ENCODE results near the gene PDSS1.

The PDSS1 gene

DNA sequence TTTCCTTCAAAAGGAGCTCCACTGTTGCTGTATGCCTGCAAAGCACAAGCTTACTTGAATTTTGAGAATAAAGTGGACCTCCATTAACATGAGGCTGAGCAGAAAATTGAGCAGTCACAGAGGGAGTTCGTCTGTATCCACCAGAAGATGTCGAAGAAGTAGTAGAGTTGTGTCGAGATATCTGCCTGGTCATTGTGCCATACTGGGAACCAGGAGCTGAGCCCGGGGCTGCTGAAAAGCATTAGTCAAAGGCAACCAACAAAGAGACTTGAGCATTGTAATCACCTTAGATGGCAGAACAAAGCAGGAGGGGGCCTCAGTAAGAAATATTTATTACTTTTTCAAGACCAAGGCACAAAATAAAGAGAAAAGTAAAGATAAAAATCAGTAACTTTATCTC lies 61.5 kb downstream of the PDSS1 start:
- H3K4me3 ChIP-seq (ENCODE audit: low read depth, low read length) = no peak overlapping the region
- TF ChIP-seq, protein P1, sequence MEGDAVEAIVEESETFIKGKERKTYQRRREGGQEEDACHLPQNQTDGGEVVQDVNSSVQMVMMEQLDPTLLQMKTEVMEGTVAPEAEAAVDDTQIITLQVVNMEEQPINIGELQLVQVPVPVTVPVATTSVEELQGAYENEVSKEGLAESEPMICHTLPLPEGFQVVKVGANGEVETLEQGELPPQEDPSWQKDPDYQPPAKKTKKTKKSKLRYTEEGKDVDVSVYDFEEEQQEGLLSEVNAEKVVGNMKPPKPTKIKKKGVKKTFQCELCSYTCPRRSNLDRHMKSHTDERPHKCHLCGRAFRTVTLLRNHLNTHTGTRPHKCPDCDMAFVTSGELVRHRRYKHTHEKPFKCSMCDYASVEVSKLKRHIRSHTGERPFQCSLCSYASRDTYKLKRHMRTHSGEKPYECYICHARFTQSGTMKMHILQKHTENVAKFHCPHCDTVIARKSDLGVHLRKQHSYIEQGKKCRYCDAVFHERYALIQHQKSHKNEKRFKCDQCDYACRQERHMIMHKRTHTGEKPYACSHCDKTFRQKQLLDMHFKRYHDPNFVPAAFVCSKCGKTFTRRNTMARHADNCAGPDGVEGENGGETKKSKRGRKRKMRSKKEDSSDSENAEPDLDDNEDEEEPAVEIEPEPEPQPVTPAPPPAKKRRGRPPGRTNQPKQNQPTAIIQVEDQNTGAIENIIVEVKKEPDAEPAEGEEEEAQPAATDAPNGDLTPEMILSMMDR (conservative IDR thresholded peaks at IDR 0.05; ENCODE audit: low read depth, low read length) = no peak
- no peak for DNase-seq (ENCODE audit: low read depth)

- DNase-seq (ENCODE audit: low read depth) = no peak
- H3K4me3 ChIP-seq (ENCODE audit: low read depth, low read length) = no peak overlapping the region
- TF ChIP-seq, protein P1 (conservative IDR thresholded peaks at IDR 0.05; ENCODE audit: low read depth, low read length) = no peak
Observed at GRCh38 chr10:26765549-26765948, 68.0 kb downstream of the PDSS1 start.

- TF ChIP-seq, protein P1 (conservative IDR thresholded peaks at IDR 0.05; ENCODE audit: low read depth, low read length) = no peak
- DNase-seq (ENCODE audit: low read depth) = no peak
- no peak overlapping the region for H3K4me3 ChIP-seq (ENCODE audit: low read depth, low read length)
Observed at GRCh38 chr10:26770069-26770468, 72.6 kb downstream of the PDSS1 start.

- TF ChIP-seq, protein P1 (conservative IDR thresholded peaks at IDR 0.05; ENCODE audit: low read depth, low read length) = no peak
- H3K4me3 ChIP-seq (ENCODE audit: low read depth, low read length) = no peak overlapping the region
- no peak for DNase-seq (ENCODE audit: low read depth)
Observed at GRCh38 chr10:26773633-26774032, 76.1 kb downstream of the PDSS1 start.

- TF ChIP-seq, protein P1 (conservative IDR thresholded peaks at IDR 0.05; ENCODE audit: low read depth, low read length) = no peak
- no peak for DNase-seq (ENCODE audit: low read depth)
- no peak overlapping the region for H3K4me3 ChIP-seq (ENCODE audit: low read depth, low read length)
Observed at GRCh38 chr10:26776258-26776657, 78.8 kb downstream of the PDSS1 start.

DNA sequence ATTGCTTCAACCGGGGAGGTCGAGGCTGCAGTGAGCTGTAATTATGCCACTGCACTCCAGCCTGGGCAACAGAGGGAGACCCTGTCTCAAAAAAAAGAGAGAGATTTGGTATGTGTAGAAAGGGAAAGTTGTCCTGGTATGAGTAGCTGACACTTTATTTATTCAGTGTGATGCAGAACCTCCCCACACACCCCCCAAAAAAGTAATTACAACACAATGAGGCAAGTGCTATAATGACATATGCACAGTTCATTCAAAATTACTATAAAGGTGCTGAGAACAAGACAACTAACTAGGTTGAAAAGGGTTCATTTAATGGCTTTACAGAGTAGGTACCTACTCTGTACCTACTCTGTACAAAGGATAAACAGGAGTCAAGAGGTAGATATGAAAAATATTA lies 80.2 kb downstream of the PDSS1 start:
- no peak for DNase-seq (ENCODE audit: low read depth)
- H3K4me3 ChIP-seq (ENCODE audit: low read depth, low read length) = no peak overlapping the region
- TF ChIP-seq, protein P1 (conservative IDR thresholded peaks at IDR 0.05; ENCODE audit: low read depth, low read length) = no peak

DNA sequence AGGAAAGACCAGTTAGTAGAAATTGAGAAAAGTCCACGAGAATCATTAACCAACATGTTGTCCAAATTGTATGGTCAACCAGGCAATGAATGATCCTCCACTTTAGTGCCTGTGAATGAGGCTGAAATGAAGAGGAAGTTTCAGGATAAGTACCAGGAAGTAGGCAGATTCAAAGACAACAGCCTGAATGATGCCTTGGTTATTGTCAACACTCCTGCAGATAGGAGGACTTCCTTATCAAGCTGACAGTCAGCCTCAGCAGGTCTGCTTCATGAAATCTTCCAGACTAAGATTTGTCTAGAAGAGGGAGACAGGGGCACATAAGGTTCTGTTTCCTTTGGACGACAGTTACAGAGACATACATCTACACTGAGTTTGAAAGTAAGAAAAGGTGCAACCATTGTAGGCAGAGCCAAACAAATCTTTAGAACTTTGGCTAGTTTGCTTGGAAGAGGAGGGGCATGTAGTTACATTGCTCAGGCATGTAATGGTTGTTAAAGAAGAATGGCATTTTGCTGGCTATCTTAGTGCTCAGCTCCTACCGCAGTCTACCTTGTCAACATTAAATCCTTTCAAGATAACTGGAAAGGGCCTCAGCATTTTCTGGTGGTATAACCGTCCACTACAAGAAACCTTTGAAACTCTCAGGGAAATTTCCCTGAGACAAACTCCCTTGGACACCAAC lies 81.8 kb downstream of the PDSS1 start:
- no peak for DNase-seq (ENCODE audit: low read depth)
- TF ChIP-seq, protein P1 (conservative IDR thresholded peaks at IDR 0.05; ENCODE audit: low read depth, low read length) = no peak
- no peak overlapping the region for H3K4me3 ChIP-seq (ENCODE audit: low read depth, low read length)
